OCI-LY3 (cell line): ENCODE data around the gene FOCAD.

Experiments
- CTCF ChIP-seq: fragments of 200-600, 300-600 bp; sonication (generic); IDR thresholded peaks from 2 replicates; pipeline ENCODE4 v1.5.1; 2014; ENCODE audit warnings: antibody characterized with exemption, low read length, low read depth
- EZH2phosphoT487 ChIP-seq: fragments of 200-600 bp; shearing (Covaris generic); IDR thresholded peaks from 2 replicates; pipeline ENCODE4 v1.6.1; 2018; ENCODE audit warnings: antibody characterized with exemption, mixed run types, low read depth

DNA sequence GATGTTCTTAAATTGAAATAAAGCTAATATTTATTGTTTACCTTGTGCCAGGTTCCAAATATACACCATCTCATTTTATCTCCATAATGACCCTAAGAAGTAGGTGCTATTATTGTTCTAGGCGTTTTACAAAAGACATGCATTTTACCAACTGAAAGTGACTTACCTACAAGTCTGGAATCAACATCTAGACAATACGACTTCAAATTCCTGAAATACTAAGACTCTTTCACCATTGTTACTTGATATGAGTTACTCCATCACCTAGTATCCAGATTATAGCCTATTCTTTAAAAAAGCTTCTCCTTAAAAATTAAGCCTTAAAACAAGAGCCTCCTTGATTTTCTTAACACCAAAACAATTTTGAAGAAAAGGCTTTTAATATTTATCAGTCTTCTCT, 334.1 kb downstream of the FOCAD start:
- TF ChIP-seq CTCF, result no peak
- TF ChIP-seq EZH2phosphoT487, result no peak
